ENCODE measurements around the gene UGT1A10. TPM values are rescaled to one million over a fixed set of nuclear protein-coding genes. Genes with fewer than 3 reads are reported as not detected.

UGT1A10 gene
- total RNA-seq, 2 experiments from 2014 or later, result not detected

DNA sequence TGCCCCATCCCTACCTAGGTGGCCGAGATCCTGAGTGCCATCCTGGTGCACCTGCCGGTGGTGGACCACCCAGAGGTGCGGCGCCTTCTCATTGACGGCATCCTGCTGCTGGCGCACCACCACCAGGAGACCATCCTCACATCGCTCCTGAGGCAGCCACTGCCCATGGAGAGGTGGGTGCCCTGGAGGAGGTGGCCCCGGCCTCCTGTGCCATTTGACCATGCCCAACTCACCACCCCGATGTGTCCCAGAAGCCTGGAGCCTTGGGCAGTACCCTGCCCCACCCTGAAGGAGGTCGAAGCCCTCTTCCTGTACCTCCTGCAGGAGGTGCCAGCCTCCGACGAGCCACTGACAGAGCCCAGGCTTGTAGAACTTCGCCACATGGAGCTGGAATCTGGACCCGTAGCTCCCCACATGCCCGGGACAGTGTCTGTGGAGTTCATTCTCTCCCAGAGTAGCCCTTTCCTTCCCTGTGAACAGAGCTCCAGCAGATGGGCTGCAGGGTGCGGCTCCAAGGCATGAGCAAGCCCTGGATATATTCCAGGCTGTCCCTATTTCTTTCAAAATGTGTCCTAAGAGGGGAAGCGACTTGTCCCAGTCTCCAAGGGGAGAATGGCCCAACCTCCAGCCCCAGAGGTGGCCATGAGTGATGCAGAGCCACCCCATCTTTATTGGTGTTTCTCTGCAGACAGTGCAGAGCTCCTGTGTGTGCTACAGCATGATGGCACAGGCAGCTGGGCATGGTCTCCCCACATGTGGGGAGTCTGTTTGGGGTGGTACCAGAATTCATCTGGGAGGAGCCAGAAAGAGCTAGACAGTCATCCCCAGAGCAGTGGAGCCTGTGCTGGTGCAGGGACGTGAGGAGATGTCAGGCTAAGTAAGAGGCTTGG, 183.9 kb downstream of the UGT1A10 start:
- DNase-seq (no peak), ATAC-seq (no peak)
- Mint-ChIP-seq H3K27me3 (peaks cover 13% of the 10 kb centered on the region), H3K9me3 (ENCODE audit: low read depth) (no peaks in the 10 kb centered on the region), H3K4me1 (no peaks in the 10 kb centered on the region), H3K4me3 (no peak overlapping the region), H3K27ac (no peak overlapping the region), H3K36me3 (no peaks in the 10 kb centered on the region)
- CTCF ChIA-PET, result no interaction called here

DNA sequence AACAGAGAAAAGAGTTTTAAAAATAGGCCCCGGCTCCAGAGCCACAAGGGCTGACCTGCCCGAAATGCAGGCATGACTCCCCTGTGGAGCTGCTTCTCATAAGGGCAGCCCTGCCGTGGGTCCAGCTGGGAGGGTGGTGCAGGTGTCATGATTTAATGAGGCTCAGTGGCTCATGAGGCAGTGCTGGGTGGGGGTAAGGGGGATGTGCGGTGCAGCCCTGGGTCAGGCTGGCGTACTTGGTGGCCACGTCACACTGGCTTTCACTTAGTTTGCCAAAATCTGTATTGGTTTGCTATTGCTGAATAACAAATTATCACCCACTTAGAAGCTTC, 184.5 kb downstream of the UGT1A10 start:
- no peaks in the 10 kb centered on the region for H3K36me3 Mint-ChIP-seq
- H3K27me3 Mint-ChIP-seq, result peaks cover 14% of the 10 kb centered on the region
- H3K9me3 Mint-ChIP-seq (ENCODE audit: low read depth), result no peaks in the 10 kb centered on the region
- no peak overlapping the region for H3K4me3 Mint-ChIP-seq
- H3K4me1 Mint-ChIP-seq, result no peaks in the 10 kb centered on the region
- no peak for DNase-seq
- H3K27ac Mint-ChIP-seq, result no peak overlapping the region
- ATAC-seq, result no peak
- CTCF ChIA-PET, result no interaction called here

DNA sequence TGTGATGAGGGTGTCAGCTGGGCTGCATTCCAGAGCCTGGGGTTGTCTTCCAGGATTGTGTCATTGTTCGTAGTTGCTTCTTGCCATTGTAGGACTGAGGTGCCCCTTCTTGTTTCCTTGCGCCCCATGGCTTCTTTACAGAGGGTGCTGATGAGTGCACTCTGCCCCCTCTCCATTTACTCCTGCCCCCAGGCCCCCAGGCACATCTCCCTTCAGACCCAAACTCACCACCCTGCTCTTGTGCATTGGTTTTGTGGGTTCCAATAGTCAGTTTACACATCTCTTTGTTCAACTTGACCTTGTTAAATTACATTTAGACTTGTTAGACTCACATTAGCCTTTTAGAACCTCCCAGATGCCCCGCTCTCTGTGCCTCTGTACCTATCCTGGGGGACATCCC, 184.9 kb downstream of the UGT1A10 start:
- Mint-ChIP-seq H3K27me3 (peaks cover 10% of the 10 kb centered on the region), H3K27ac (no peak overlapping the region), H3K36me3 (no peaks in the 10 kb centered on the region), H3K4me1 (no peaks in the 10 kb centered on the region), H3K9me3 (ENCODE audit: low read depth) (no peaks in the 10 kb centered on the region), H3K4me3 (no peak overlapping the region)
- no peak for ATAC-seq
- CTCF ChIA-PET, result no interaction called here
- no peak for DNase-seq

DNA sequence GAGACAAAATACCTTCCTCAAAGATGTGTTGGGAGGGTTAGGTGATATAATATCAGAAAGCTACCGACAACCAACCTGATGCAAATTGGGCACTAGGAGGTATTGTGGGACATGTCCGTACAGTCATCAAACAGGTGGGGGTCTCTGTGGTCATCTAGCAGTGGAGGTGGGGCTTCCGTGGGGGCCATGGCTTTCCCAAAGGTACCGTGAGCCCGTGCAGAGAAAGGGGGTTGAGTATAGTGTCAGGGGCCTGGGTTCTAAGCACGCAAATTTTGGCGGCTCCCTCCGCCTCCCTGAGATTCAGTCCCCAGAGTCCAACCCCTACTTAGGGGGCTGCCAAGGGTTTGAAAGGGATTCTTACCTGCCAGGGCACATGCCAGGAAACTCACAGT, 185.5 kb downstream of the UGT1A10 start:
- ATAC-seq, result no peak
- DNase-seq, result no peak
- Mint-ChIP-seq H3K4me3 (no peak overlapping the region), H3K9me3 (ENCODE audit: low read depth) (no peaks in the 10 kb centered on the region), H3K27ac (no peak overlapping the region), H3K27me3 (peaks cover 10% of the 10 kb centered on the region), H3K36me3 (no peaks in the 10 kb centered on the region), H3K4me1 (no peaks in the 10 kb centered on the region)
- CTCF ChIA-PET, result no interaction called here

DNA sequence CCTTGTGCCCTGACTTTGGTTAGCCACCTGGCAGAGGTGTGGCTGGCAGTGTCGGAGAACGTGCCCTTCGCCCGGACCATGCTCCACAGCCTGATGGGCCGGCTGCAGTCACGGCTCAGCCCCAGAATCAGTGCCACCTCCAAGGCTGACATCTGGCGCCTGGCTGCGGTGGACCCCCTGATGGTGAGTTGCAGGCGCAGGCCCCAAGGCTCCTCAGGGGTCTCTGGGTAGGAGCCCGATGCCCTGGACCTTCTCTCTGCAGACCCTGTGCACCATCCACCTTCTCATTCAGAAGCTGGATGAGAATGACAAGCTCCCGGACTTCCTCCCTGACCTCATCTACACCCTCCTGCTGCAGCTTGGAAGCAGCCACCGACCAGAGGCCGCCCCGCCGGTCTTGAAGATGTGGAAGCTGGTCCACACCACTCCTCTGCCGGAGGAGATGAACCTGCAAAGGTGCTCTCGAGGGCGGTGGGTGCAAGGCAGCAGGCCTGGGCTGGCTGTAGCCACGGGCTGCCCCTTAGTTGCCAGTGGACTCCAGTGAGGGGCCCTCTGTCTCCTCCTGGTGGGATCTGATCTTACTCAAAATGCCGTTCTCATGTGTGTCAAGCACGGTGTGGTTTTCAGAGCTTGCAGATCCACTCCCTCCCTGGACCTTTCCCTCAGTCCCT, 186.0 kb downstream of the UGT1A10 start:
- DNase-seq (no peak), ATAC-seq (no peak)
- Mint-ChIP-seq H3K27me3 (peaks cover 10% of the 10 kb centered on the region), H3K36me3 (no peaks in the 10 kb centered on the region), H3K9me3 (ENCODE audit: low read depth) (no peaks in the 10 kb centered on the region), H3K27ac (no peak overlapping the region), H3K4me3 (no peak overlapping the region), H3K4me1 (no peaks in the 10 kb centered on the region)
- CTCF ChIA-PET, result no interaction called here

Other genes with a start within 250 kb of the UGT1A10 start
- gene USP40, start 69.7 kb upstream of the UGT1A10 start, total RNA-seq, result 10 to 100 TPM in 1 of 2 experiments, 1 to 10 TPM in 1; 8.7 to 11.2 TPM
- gene UGT1A8, start 18.8 kb upstream of the UGT1A10 start, total RNA-seq, result not detected
- not detected for gene UGT1A9, start 35.5 kb downstream of the UGT1A10 start, total RNA-seq
- not detected for gene UGT1A7, start 45.5 kb downstream of the UGT1A10 start, total RNA-seq
- not detected for gene UGT1A6, start 56.4 kb downstream of the UGT1A10 start, total RNA-seq
- gene UGT1A5, start 76.5 kb downstream of the UGT1A10 start, total RNA-seq, result not detected
- gene UGT1A4, start 82.3 kb downstream of the UGT1A10 start, total RNA-seq, result not detected
- not detected for gene UGT1A3, start 92.6 kb downstream of the UGT1A10 start, total RNA-seq
- not detected for gene UGT1A1, start 123.8 kb downstream of the UGT1A10 start, total RNA-seq
- not detected for gene MROH2A, start 141.9 kb downstream of the UGT1A10 start, total RNA-seq
- gene HJURP, start 218.1 kb downstream of the UGT1A10 start, total RNA-seq, result 100 to 1,000 TPM; 111 to 145 TPM

Measured in activated CD8-positive, alpha-beta memory T cell treated with anti-CD3 and anti-CD28 coated beads, Interleukin-2, amount 10 ng/mL, durations not matched to agents 7 days and 5 days (primary cell).